ENCODE measurements around the gene COMTD1. TPM values are rescaled to one million over a fixed set of nuclear protein-coding genes. Genes with fewer than 3 reads are reported as not detected.
"Not testable (repeated sequence)": the region's sequence is repeated elsewhere in the genome, so short reads cannot be mapped to it uniquely, and the experiment has no call there.

COMTD1 gene
- total and polyA plus RNA-seq, 2 of the 4 experiments (the other 2 are of a cell fraction) = 1.6 to 6.4 TPM

DNA sequence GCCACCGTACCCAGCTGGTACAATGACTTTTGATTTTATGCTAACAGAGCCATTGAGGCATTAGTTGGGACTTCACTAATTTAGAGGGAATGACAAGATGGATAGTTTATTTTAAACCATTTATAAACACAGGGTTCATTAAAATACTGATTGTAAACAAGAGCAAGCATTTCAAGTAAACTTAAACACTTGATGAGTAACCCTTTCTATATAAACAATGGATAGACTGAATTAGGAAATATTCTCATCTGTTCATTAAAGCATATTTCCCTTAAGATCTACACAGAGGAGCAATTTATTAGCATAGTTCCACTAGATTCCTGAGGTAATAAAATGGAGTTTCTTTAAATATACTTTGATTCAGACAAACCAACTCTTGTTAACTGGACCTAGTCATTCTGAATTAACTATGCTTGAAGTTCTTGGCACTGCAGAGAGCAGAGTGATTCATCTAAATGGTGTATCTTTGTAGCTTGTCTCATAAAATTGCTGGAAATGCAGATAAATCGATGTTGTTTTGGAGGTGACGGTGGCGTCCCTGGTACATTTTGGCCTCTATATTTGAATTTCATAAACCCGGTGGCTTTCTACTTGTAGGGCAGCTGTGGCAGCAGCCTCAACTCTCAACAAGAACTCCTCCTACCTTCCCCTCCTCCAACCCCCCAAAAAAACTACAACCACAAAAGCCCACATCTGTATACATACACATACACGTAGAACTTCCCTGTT, 40.6 kb downstream of the COMTD1 start (continued):
- TF ChIP-seq, protein P1, sequence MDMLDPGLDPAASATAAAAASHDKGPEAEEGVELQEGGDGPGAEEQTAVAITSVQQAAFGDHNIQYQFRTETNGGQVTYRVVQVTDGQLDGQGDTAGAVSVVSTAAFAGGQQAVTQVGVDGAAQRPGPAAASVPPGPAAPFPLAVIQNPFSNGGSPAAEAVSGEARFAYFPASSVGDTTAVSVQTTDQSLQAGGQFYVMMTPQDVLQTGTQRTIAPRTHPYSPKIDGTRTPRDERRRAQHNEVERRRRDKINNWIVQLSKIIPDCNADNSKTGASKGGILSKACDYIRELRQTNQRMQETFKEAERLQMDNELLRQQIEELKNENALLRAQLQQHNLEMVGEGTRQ (IDR thresholded peaks at IDR 0.05; ENCODE audit: low read depth, low read length) = no peak
- TF ChIP-seq RCOR1 (IDR thresholded peaks at IDR 0.05; ENCODE audit: insufficient replicate concordance, low read length) (no peak), RAD21 (IDR thresholded peaks at IDR 0.05; ENCODE audit: low read length) (no peak)

DNA sequence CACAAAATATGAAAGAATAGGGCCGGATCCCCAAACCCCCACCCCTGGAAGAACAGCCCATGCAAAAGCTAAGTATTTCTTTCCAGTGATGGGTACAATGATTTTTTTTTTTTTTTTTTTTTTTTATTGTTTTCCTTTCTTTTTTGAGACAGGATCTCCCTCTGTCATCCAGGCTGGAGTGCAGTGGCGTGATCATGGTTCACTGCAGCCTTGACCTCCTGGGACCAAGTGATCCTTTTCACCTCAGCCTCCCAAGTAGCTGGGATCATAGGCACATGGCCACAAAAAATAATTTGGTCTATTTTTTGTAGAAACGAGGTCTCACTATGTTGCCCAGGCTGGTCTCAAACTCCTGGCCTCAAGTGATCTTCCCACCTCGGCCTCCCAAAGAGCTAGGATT, 41.1 kb downstream of the COMTD1 start:
- peaks cover 27% of the 10 kb centered on the region for H3K9me1 ChIP-seq (ENCODE audit: insufficient read depth, low read length)
- H4K20me1 ChIP-seq (ENCODE audit: insufficient read depth, low read length); H3K4me2 ChIP-seq (ENCODE audit: low read depth, low read length); H3K4me3 ChIP-seq (ENCODE audit: insufficient read depth, low read depth, low read length); H3K36me3 ChIP-seq (ENCODE audit: control insufficient read depth, insufficient read depth, low read length); H3K14ac ChIP-seq (replicated peaks; ENCODE audit: low read depth, low read length); H3K23ac ChIP-seq (ENCODE audit: low read depth, low read length); BruUV-seq (replicated peaks); H2AFZ ChIP-seq (replicated peaks; ENCODE audit: low read length, poor library complexity); dilution Hi-C loops (cut with HindIII; ENCODE audit: low sequenced_read_pairs, unreplicated experiment); H2AK9ac ChIP-seq (replicated peaks; ENCODE audit: low read depth, low read length, poor library complexity); H3K27me3 ChIP-seq (ENCODE audit: control insufficient read depth, insufficient read depth, low read length); in situ Hi-C loops (cut with MboI; ENCODE audit: low sequenced_read_pairs); H3K9ac ChIP-seq (ENCODE audit: low read depth, low read length); DNase-seq; H3K9me3 ChIP-seq (ENCODE audit: control insufficient read depth, insufficient read depth, low read length); ATAC-seq (ENCODE audit: low read depth); H3K56ac ChIP-seq (ENCODE audit: extremely low read depth, insufficient read depth, low read length): not testable (repeated sequence)
- H4K8ac ChIP-seq (ENCODE audit: low read depth in 2 of 2, low read length in 2 of 2) = peak overlapping the region in 1 of 2 experiments; percentile 63; a peak in 3 of 4 replicates
- peak overlapping the region; percentile 55 for H4K5ac ChIP-seq (ENCODE audit: low read depth, low read length)
- H3K18ac ChIP-seq (ENCODE audit: low read depth, low read length) = peak overlapping the region; percentile 90
- H2BK120ac ChIP-seq (ENCODE audit: low read depth, low read length) = peak overlapping the region; percentile 32
- H2AK5ac ChIP-seq (ENCODE audit: low read depth, low read length) = peak overlapping the region; percentile 88
- peak overlapping the region; percentile 87 for H3K27ac ChIP-seq (ENCODE audit: insufficient read depth, low read length)
- 80% methylated on average over 1 of the region's 4 CpGs; no CpG with 5 or more reads in 1 of the 2 experiments for WGBS, 2 experiments (ENCODE audit: extremely low coverage in 2 of 2, insufficient read length in 1 of 2)
- H2BK20ac ChIP-seq (ENCODE audit: low read depth, low read length) = peak overlapping the region; percentile 66; the same call in 1 of the 2 replicates
- H3K4ac ChIP-seq (ENCODE audit: low read depth, low read length) = peak overlapping the region; percentile 46
- intact Hi-C loops (cut with micrococcal nuclease) = loop anchor here (1.0 kb wide), 1 partner anchor 16 kb away; the partner anchor contains the start of gene VDAC2
- peak overlapping the region; percentile 94 for H2BK5ac ChIP-seq (ENCODE audit: low read depth, low read length, poor library complexity, severe bottlenecking)
- H4K91ac ChIP-seq (ENCODE audit: insufficient read depth, low read depth, low read length) = peak overlapping the region; percentile 67
- POLR2A ChIA-PET (ENCODE audit: unreplicated experiment) = interaction anchor here (0.6 to 0.7 kb wide), 2 partner anchors 31 to 32 kb away, joined by 3 to 9 read pairs; no protein-coding TSS in a partner anchor
- peak overlapping the region; percentile 37; the same call in 2 of the 3 replicates for H2BK15ac ChIP-seq (ENCODE audit: low read depth, low read length)
- peaks cover 18% of the 10 kb centered on the region for H3K4me1 ChIP-seq (ENCODE audit: control insufficient read depth, insufficient read depth, low read length)
- peaks cover 23 to 35% of the 10 kb centered on the region in 2 experiments; a peak in 3 of 4 replicates for H3K79me1 ChIP-seq (ENCODE audit: low read depth in 1 of 2, low read length in 2 of 2)
- CTCF ChIA-PET = interaction anchor here (0.7 to 0.9 kb wide), 2 partner anchors 41 to 58 kb away, joined by 3 to 5 read pairs; partner anchors contain the start of gene COMTD1

Data from IMR-90 (cell line).